ENCODE results near the gene ATL3. TPM values are rescaled to one million over a fixed set of nuclear protein-coding genes. Genes with fewer than 3 reads are reported as not detected.

Gene ATL3
- total and polyA plus RNA-seq, 2 donors (not counting 1 experiment from before 2014, with no cell fraction given): 8.9 to 33.8 TPM

DNA sequence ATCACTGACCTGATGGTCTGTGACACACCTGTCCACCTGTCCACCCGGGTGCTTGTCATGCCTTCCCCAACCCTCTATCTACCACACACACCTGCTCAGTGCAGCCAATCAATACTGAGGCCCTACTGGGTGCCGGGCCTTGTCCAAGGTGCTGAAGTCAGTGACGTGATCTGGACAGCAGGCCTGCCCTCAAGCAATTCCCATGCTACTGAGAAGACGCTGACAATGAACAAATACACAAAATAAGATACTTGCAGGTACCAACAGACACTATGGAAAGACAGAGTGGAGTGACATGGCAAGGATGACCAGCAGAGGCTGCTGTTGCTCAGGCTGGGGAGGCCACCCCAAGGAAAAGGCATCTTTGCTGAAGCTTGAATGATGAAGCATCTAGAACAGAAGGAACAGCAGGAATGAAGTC lies 78.2 kb downstream of the ATL3 start:
- no peaks in the 10 kb centered on the region for H3K9me3 Mint-ChIP-seq (ENCODE audit: insufficient read depth)
- H3K27me3 Mint-ChIP-seq: peaks cover 4% of the 10 kb centered on the region
- H3K4me3 ChIP-seq (ENCODE audit: control extremely low read depth in 1 of 5, extremely low read depth in 1 of 5, insufficient read depth in 1 of 5, low read depth in 2 of 5, low read length in 4 of 5): no peak overlapping the region
- no peak overlapping the region for H3K27ac Mint-ChIP-seq
- H3K4me2 ChIP-seq (replicated peaks; ENCODE audit: low read depth, low read length, poor library complexity, severe bottlenecking): no peak overlapping the region
- no peaks in the 10 kb centered on the region for H4K20me1 ChIP-seq (ENCODE audit: control insufficient read depth, insufficient read depth, low read length, poor library complexity, severe bottlenecking)
- no peaks in the 10 kb centered on the region for H3K27me3 ChIP-seq (replicated peaks in 1 of 4; ENCODE audit: control extremely low read depth in 1 of 4, control insufficient read depth in 3 of 4, insufficient read depth in 4 of 4, low read length in 3 of 4)
- ChIA-PET CTCF (interaction anchor here (1.4 kb wide), 1 partner anchor 46 kb away, joined by 3 read pairs; no protein-coding TSS in a partner anchor), POLR2A (no interaction called here)
- H3K36me3 ChIP-seq (replicated peaks in 1 of 2; ENCODE audit: control extremely low read depth in 1 of 2, control insufficient read depth in 1 of 2, extremely low read depth in 1 of 2, insufficient read depth in 2 of 2, low read length in 1 of 2): no peaks in the 10 kb centered on the region
- 83% methylated on average over 2 of the region's 4 CpGs for WGBS (ENCODE audit: insufficient coverage)
- intact Hi-C loops (cut with micrococcal nuclease): no loop called here
- no peak overlapping the region for H3K4me3 Mint-ChIP-seq
- no peak overlapping the region for H3K9ac ChIP-seq (ENCODE audit: low read length)
- no peaks in the 10 kb centered on the region for H3K9me3 ChIP-seq (ENCODE audit: control extremely low read depth in 1 of 3, control insufficient read depth in 2 of 3, insufficient read depth in 1 of 3, low read length in 2 of 3)
- no peaks in the 10 kb centered on the region for H3K4me1 Mint-ChIP-seq
- no peak overlapping the region for H2AFZ ChIP-seq (ENCODE audit: insufficient read depth, low read depth, low read length, poor library complexity, severe bottlenecking)
- H3K27ac ChIP-seq (ENCODE audit: low read length in 2 of 2): no peak overlapping the region
- TF ChIP-seq EZH2 (IDR thresholded peaks at IDR 0.05; ENCODE audit: borderline replicate concordance, insufficient read depth, low read depth, low read length, poor library complexity, severe bottlenecking): no peak
- TF ChIP-seq, protein P1, sequence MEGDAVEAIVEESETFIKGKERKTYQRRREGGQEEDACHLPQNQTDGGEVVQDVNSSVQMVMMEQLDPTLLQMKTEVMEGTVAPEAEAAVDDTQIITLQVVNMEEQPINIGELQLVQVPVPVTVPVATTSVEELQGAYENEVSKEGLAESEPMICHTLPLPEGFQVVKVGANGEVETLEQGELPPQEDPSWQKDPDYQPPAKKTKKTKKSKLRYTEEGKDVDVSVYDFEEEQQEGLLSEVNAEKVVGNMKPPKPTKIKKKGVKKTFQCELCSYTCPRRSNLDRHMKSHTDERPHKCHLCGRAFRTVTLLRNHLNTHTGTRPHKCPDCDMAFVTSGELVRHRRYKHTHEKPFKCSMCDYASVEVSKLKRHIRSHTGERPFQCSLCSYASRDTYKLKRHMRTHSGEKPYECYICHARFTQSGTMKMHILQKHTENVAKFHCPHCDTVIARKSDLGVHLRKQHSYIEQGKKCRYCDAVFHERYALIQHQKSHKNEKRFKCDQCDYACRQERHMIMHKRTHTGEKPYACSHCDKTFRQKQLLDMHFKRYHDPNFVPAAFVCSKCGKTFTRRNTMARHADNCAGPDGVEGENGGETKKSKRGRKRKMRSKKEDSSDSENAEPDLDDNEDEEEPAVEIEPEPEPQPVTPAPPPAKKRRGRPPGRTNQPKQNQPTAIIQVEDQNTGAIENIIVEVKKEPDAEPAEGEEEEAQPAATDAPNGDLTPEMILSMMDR (IDR thresholded peaks at IDR 0.05): no peak
- no peaks in the 10 kb centered on the region for H3K4me1 ChIP-seq (ENCODE audit: control insufficient read depth in 2 of 2, insufficient read depth in 2 of 2, low read length in 2 of 2)
- DNase-seq: no peak
- no peaks in the 10 kb centered on the region for H3K79me2 ChIP-seq (ENCODE audit: control insufficient read depth, insufficient read depth, low read length)
- ATAC-seq (ENCODE audit: low read depth): no peak

DNA sequence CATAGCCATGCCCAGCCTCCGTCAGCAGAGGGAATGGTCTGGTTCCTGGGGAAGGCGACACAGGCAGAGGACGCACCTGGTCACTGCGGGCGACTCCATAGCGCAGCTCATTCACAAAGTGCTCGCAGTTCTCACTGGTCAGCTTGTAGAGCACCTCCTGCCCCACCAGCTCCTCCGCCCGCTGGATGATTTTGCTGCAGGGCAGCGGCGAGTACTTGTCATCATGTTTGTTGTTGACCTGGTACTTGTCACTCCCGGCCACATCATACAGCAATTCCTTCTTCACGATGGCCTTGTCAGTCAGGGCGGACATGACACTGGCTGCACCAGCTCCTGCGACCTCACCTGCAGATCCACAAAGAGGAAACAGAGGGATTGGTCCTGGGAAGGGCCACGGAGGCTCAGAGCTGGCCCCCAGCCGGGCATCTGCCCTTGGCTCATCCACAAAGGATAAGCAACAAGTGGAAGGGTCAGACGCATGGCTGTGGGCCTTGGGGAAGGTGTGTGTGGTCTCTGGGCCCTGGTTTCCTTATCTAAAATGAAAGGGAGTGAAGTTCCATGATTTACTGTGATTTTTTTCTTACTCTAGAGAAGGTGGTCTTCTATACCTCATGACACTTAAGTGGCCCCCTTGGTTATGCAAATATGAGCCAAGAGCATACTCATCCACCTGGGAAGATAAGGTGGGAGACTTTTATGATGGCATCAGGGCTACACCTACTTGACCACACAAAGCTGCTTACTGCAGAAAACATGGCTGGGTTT lies 81.0 kb downstream of the ATL3 start:
- no peaks in the 10 kb centered on the region for H4K20me1 ChIP-seq (ENCODE audit: control insufficient read depth, insufficient read depth, low read length, poor library complexity, severe bottlenecking)
- peaks cover 0 to 3% (median 0%) of the 10 kb centered on the region in 3 donors for H3K9me3 ChIP-seq (ENCODE audit: control extremely low read depth in 1 of 3, control insufficient read depth in 2 of 3, insufficient read depth in 1 of 3, low read length in 2 of 3)
- no peaks in the 10 kb centered on the region for H3K79me2 ChIP-seq (ENCODE audit: control insufficient read depth, insufficient read depth, low read length)
- no peak overlapping the region for H3K27ac Mint-ChIP-seq
- H3K4me3 Mint-ChIP-seq: no peak overlapping the region
- H3K27me3 ChIP-seq (replicated peaks in 1 of 4; ENCODE audit: control extremely low read depth in 1 of 4, control insufficient read depth in 3 of 4, insufficient read depth in 4 of 4, low read length in 3 of 4): peaks cover 0 to 4% (median 0%) of the 10 kb centered on the region in 4 experiments
- no peak overlapping the region for H3K27ac ChIP-seq (ENCODE audit: low read length in 2 of 2)
- no peak for TF ChIP-seq EZH2 (IDR thresholded peaks at IDR 0.05; ENCODE audit: borderline replicate concordance, insufficient read depth, low read depth, low read length, poor library complexity, severe bottlenecking)
- TF ChIP-seq, protein P1 (IDR thresholded peaks at IDR 0.05): no peak
- no peaks in the 10 kb centered on the region for H3K36me3 ChIP-seq (replicated peaks in 1 of 2; ENCODE audit: control extremely low read depth in 1 of 2, control insufficient read depth in 1 of 2, extremely low read depth in 1 of 2, insufficient read depth in 2 of 2, low read length in 1 of 2)
- intact Hi-C loops (cut with micrococcal nuclease): no loop called here
- H3K4me2 ChIP-seq (replicated peaks; ENCODE audit: low read depth, low read length, poor library complexity, severe bottlenecking): no peak overlapping the region
- H3K27me3 Mint-ChIP-seq: peaks cover 15% of the 10 kb centered on the region
- H3K4me3 ChIP-seq (ENCODE audit: control extremely low read depth in 1 of 5, extremely low read depth in 1 of 5, insufficient read depth in 1 of 5, low read depth in 2 of 5, low read length in 4 of 5): no peak overlapping the region
- POLR2A ChIA-PET: no interaction called here
- no peak for ATAC-seq (ENCODE audit: low read depth)
- H3K4me1 Mint-ChIP-seq: no peaks in the 10 kb centered on the region
- H2AFZ ChIP-seq (ENCODE audit: insufficient read depth, low read depth, low read length, poor library complexity, severe bottlenecking): no peak overlapping the region
- CTCF ChIA-PET: no interaction called here
- peaks cover 2% of the 10 kb centered on the region for H3K9me3 Mint-ChIP-seq (ENCODE audit: insufficient read depth)
- no peak overlapping the region for H3K9ac ChIP-seq (ENCODE audit: low read length)
- H3K4me1 ChIP-seq (ENCODE audit: control insufficient read depth in 2 of 2, insufficient read depth in 2 of 2, low read length in 2 of 2): no peaks in the 10 kb centered on the region
- 94% methylated on average over 16 of the region's 18 CpGs for WGBS (ENCODE audit: insufficient coverage)
- no peak for DNase-seq
